Measurements from ENCODE around the gene PLXNC1.

DNA sequence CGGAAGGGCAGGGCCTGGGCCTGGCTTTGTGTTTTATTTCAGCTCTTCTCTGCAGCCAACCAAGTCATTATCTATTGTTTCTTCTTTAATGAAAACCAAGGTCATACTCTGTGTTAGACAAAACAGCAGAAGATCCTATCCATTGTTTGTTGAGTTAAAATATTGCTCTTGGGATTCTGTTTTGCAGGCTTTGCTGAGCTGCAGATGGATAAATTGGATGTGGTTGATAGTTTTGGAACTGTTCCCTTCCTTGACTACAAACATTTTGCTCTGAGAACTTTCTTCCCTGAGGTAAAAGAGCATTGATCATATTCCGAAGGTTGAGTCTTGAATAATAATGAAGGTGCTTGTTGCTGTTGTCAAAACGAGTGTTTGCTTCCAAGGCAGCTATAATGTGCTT lies 106.6 kb downstream of the PLXNC1 start:
- TF ChIP-seq CTCF (tag by site-specific recombination; IDR thresholded peaks at IDR 0.05) (no peak), ZEB2 (tag by site-specific recombination; IDR thresholded peaks at IDR 0.05) (no peak), ZNF174 (tag by site-specific recombination; IDR thresholded peaks at IDR 0.05) (no peak), ZNF366 (tag by site-specific recombination; conservative IDR thresholded peaks at IDR 0.05) (no peak), GLIS2 (tag by site-specific recombination; IDR thresholded peaks at IDR 0.05) (no peak), SP2 (tag by site-specific recombination; IDR thresholded peaks at IDR 0.05) (no peak), ZNF10 (tag by site-specific recombination; IDR thresholded peaks at IDR 0.05) (no peak), ZBTB17 (tag by site-specific recombination; IDR thresholded peaks at IDR 0.05) (no peak), ZNF747 (tag by site-specific recombination; IDR thresholded peaks at IDR 0.05) (no peak)
- TF ChIP-seq, protein P1, sequence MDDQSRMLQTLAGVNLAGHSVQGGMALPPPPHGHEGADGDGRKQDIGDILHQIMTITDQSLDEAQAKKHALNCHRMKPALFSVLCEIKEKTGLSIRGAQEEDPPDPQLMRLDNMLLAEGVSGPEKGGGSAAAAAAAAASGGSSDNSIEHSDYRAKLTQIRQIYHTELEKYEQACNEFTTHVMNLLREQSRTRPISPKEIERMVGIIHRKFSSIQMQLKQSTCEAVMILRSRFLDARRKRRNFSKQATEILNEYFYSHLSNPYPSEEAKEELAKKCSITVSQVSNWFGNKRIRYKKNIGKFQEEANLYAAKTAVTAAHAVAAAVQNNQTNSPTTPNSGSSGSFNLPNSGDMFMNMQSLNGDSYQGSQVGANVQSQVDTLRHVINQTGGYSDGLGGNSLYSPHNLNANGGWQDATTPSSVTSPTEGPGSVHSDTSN (CRISPR knock-in tag; IDR thresholded peaks at IDR 0.05) = no peak

Data from HEK293 (cell line).